Measurements from ENCODE around the gene THSD4.

GRCh38 chr15:71505962-71506361, 390.7 kb downstream of the THSD4 start:
- TF ChIP-seq CTCF (IDR thresholded peaks at IDR 0.05; ENCODE audit: low read depth, low read length, poor library complexity, severe bottlenecking): no peak
- TF ChIP-seq EZH2phosphoT487 (IDR thresholded peaks at IDR 0.05; ENCODE audit: borderline replicate concordance, low read length): no peak
